ENCODE results near the gene SNX8. TPM values are rescaled to one million over a fixed set of nuclear protein-coding genes. Genes with fewer than 3 reads are reported as not detected.
"Not testable (repeated sequence)": the region's sequence is repeated elsewhere in the genome, so short reads cannot be mapped to it uniquely, and the experiment has no call there.

Gene SNX8
- total and polyA plus RNA-seq, 5 donors, result 32.3 to 44.5 (median 37.6) TPM

GRCh38 chr7:2278026-2278425 is 36.2 kb downstream of the SNX8 start:
- intact Hi-C loops (cut with DNase I), result no loop called here
- DNase-seq (peak in 1 of 3 donors; percentile 33), ATAC-seq (no peak)
- Histone ChIP-seq H3K27me3 (ENCODE audit: control insufficient read depth, insufficient read depth) (no peaks in the 10 kb centered on the region), H3K9me3 (ENCODE audit: control insufficient read depth, low read length) (no peaks in the 10 kb centered on the region), H3K27ac (ENCODE audit: low read length) (no peak overlapping the region), H3K4me1 (ENCODE audit: control insufficient read depth, insufficient read depth, low read length) (peaks cover 3% of the 10 kb centered on the region), H3K4me3 (ENCODE audit: low read length) (no peak overlapping the region)
- 92% methylated on average over 11 of the region's 11 CpGs for WGBS

GRCh38 chr7:2276107-2276506 is 38.1 kb downstream of the SNX8 start:
- Histone ChIP-seq H3K4me1 (ENCODE audit: control insufficient read depth, insufficient read depth, low read length) (no peaks in the 10 kb centered on the region), H3K27me3 (ENCODE audit: control insufficient read depth, insufficient read depth) (no peaks in the 10 kb centered on the region), H3K27ac (ENCODE audit: low read length) (no peak overlapping the region), H3K9me3 (ENCODE audit: control insufficient read depth, low read length) (no peaks in the 10 kb centered on the region), H3K4me3 (ENCODE audit: low read length) (no peak overlapping the region)
- DNase-seq (peak in 1 of 3 donors; percentile 31), ATAC-seq (peak in 1 of 2 donors; percentile 48)
- WGBS, result 85% methylated on average over 18 of the region's 18 CpGs
- intact Hi-C loops (cut with DNase I), result no loop called here

GRCh38 chr7:2275101-2275500 is 39.1 kb downstream of the SNX8 start:
- H3K9me3 ChIP-seq (ENCODE audit: control insufficient read depth, low read length), result no peaks in the 10 kb centered on the region
- intact Hi-C loops (cut with DNase I), result no loop called here
- no peaks in the 10 kb centered on the region for H3K27me3 ChIP-seq (ENCODE audit: control insufficient read depth, insufficient read depth)
- WGBS, result 89% methylated on average over 18 of the region's 18 CpGs
- no peak overlapping the region for H3K4me3 ChIP-seq (ENCODE audit: low read length)
- ATAC-seq (no peak), DNase-seq (no peak)
- no peaks in the 10 kb centered on the region for H3K4me1 ChIP-seq (ENCODE audit: control insufficient read depth, insufficient read depth, low read length)
- no peak overlapping the region for H3K27ac ChIP-seq (ENCODE audit: low read length)

GRCh38 chr7:2274666-2275065 is 39.6 kb downstream of the SNX8 start:
- no peaks in the 10 kb centered on the region for H3K9me3 ChIP-seq (ENCODE audit: control insufficient read depth, low read length)
- intact Hi-C loops (cut with DNase I), result no loop called here
- 82% methylated on average over 7 of the region's 7 CpGs for WGBS

GRCh38 chr7:2273866-2274265 is 40.4 kb downstream of the SNX8 start:
- Histone ChIP-seq H3K27ac (ENCODE audit: low read length) (no peak overlapping the region), H3K9me3 (ENCODE audit: control insufficient read depth, low read length) (no peaks in the 10 kb centered on the region), H3K4me1 (ENCODE audit: control insufficient read depth, insufficient read depth, low read length) (no peaks in the 10 kb centered on the region), H3K4me3 (ENCODE audit: low read length) (no peak overlapping the region), H3K27me3 (ENCODE audit: control insufficient read depth, insufficient read depth) (no peaks in the 10 kb centered on the region)
- DNase-seq (peak in 1 of 3 donors; percentile 7), ATAC-seq (no peak)
- WGBS, result 97% methylated on average over 20 of the region's 20 CpGs
- intact Hi-C loops (cut with DNase I), result no loop called here

More at GRCh38 chr7:2274666-2275065, 39.6 kb downstream of the SNX8 start:
- ATAC-seq (no peak), DNase-seq (peak in 1 of 3 donors; percentile 33)
- no peaks in the 10 kb centered on the region for H3K4me1 ChIP-seq (ENCODE audit: control insufficient read depth, insufficient read depth, low read length)
- no peak overlapping the region for H3K4me3 ChIP-seq (ENCODE audit: low read length)
- H3K27me3 ChIP-seq (ENCODE audit: control insufficient read depth, insufficient read depth), result no peaks in the 10 kb centered on the region
- no peak overlapping the region for H3K27ac ChIP-seq (ENCODE audit: low read length)

- Histone ChIP-seq H3K4me1 (ENCODE audit: control insufficient read depth, insufficient read depth, low read length) (no peaks in the 10 kb centered on the region), H3K9me3 (ENCODE audit: control insufficient read depth, low read length) (no peaks in the 10 kb centered on the region), H3K27me3 (ENCODE audit: control insufficient read depth, insufficient read depth) (no peaks in the 10 kb centered on the region), H3K4me3 (ENCODE audit: low read length) (no peak overlapping the region), H3K27ac (ENCODE audit: low read length) (no peak overlapping the region)
- no peak for ATAC-seq
- intact Hi-C loops (cut with DNase I), result no loop called here
- WGBS, result 78% methylated on average over 9 of the region's 9 CpGs
- DNase-seq, result no peak
These were observed 42.2 kb downstream of the SNX8 start for GRCh38 chr7:2272031-2272430.

- ATAC-seq (no peak), DNase-seq (peak in 2 of 3 donors; percentile 29 to 46)
- Histone ChIP-seq H3K27me3 (ENCODE audit: control insufficient read depth, insufficient read depth) (no peaks in the 10 kb centered on the region), H3K9me3 (ENCODE audit: control insufficient read depth, low read length) (no peaks in the 10 kb centered on the region), H3K4me1 (ENCODE audit: control insufficient read depth, insufficient read depth, low read length) (no peaks in the 10 kb centered on the region), H3K27ac (ENCODE audit: low read length) (no peak overlapping the region), H3K4me3 (ENCODE audit: low read length) (no peak overlapping the region)
- WGBS, result 72% methylated on average over 27 of the region's 27 CpGs
- intact Hi-C loops (cut with DNase I), result no loop called here
These were observed 42.8 kb downstream of the SNX8 start for GRCh38 chr7:2271273-2272026.

- ATAC-seq (no peak), DNase-seq (peak in 1 of 3 donors; percentile 32)
- intact Hi-C loops (cut with DNase I), result no loop called here
- 81% methylated on average over 8 of the region's 8 CpGs for WGBS
- Histone ChIP-seq H3K9me3 (ENCODE audit: control insufficient read depth, low read length) (no peaks in the 10 kb centered on the region), H3K4me1 (ENCODE audit: control insufficient read depth, insufficient read depth, low read length) (no peaks in the 10 kb centered on the region), H3K27me3 (ENCODE audit: control insufficient read depth, insufficient read depth) (no peaks in the 10 kb centered on the region), H3K27ac (ENCODE audit: low read length) (no peak overlapping the region), H3K4me3 (ENCODE audit: low read length) (no peak overlapping the region)
These were observed 43.7 kb downstream of the SNX8 start for GRCh38 chr7:2270495-2270894.

GRCh38 chr7:2269991-2270460 is 44.2 kb downstream of the SNX8 start:
- WGBS, result 87% methylated on average over 10 of the region's 10 CpGs
- no peaks in the 10 kb centered on the region for H3K27me3 ChIP-seq (ENCODE audit: control insufficient read depth, insufficient read depth)
- DNase-seq (no peak), ATAC-seq (no peak)
- no peak overlapping the region for H3K4me3 ChIP-seq (ENCODE audit: low read length)
- intact Hi-C loops (cut with DNase I), result no loop called here
- H3K27ac ChIP-seq (ENCODE audit: low read length), result no peak overlapping the region
- H3K9me3 ChIP-seq (ENCODE audit: control insufficient read depth, low read length), result no peaks in the 10 kb centered on the region
- H3K4me1 ChIP-seq (ENCODE audit: control insufficient read depth, insufficient read depth, low read length), result no peaks in the 10 kb centered on the region

- H3K4me1 ChIP-seq (ENCODE audit: control insufficient read depth, insufficient read depth, low read length); H3K27ac ChIP-seq (ENCODE audit: low read length); intact Hi-C loops (cut with DNase I); H3K4me3 ChIP-seq (ENCODE audit: low read length); H3K9me3 ChIP-seq (ENCODE audit: control insufficient read depth, low read length); H3K27me3 ChIP-seq (ENCODE audit: control insufficient read depth, insufficient read depth): not testable (repeated sequence)
- DNase-seq, result peak in 1 of 3 donors; percentile 13
- peak in 1 of 2 donors; percentile 65 for ATAC-seq
- WGBS, result 58% methylated on average over 12 of the region's 18 CpGs
These were observed 44.9 kb downstream of the SNX8 start for GRCh38 chr7:2269089-2269990.

- ATAC-seq (no peak), DNase-seq (peak in 1 of 3 donors; percentile 25)
- no peak overlapping the region for H3K27ac ChIP-seq (ENCODE audit: low read length)
- no peak overlapping the region for H3K4me3 ChIP-seq (ENCODE audit: low read length)
- no peaks in the 10 kb centered on the region for H3K27me3 ChIP-seq (ENCODE audit: control insufficient read depth, insufficient read depth)
- no peaks in the 10 kb centered on the region for H3K9me3 ChIP-seq (ENCODE audit: control insufficient read depth, low read length)
- 79% methylated on average over 10 of the region's 10 CpGs for WGBS
- intact Hi-C loops (cut with DNase I), result no loop called here
- no peaks in the 10 kb centered on the region for H3K4me1 ChIP-seq (ENCODE audit: control insufficient read depth, insufficient read depth, low read length)
These were observed 47.3 kb downstream of the SNX8 start for GRCh38 chr7:2266911-2267310.
